Central memory CD8-positive, alpha-beta T cell (primary cell): ENCODE data around the gene ELOVL6.
"Not testable (repeated sequence)": the region's sequence is repeated elsewhere in the genome, so short reads cannot be mapped to it uniquely, and the experiment has no call there.

ENCODE experiments used
- ATAC-seq: fragments of 150-1000 bp; cut with Tn5 transposase; replicated peaks from 2 replicates; pipeline ENCODE4 v1.10.0; 2022; ENCODE audit warnings: mild to moderate bottlenecking, moderate FRiP score, moderate number of reproducible peaks; ENCODE audit not compliant: poor library complexity, severe bottlenecking; ENCODE audit errors: extremely low read depth
- DNase-seq, 2 donors: peaks; one replicate each; pipeline ENCODE4 v3.0.0; 2021; ENCODE audit warnings: low spot score in 2 of 2
- H3K27ac Mint-ChIP-seq: one replicate; pipeline ENCODE4 v1.8.0; 2022; ENCODE audit warnings: low read depth, mild to moderate bottlenecking, moderate library complexity, mixed read lengths
- H3K27me3 Mint-ChIP-seq: one replicate; pipeline ENCODE4 v1.8.0; 2022; ENCODE audit warnings: mixed read lengths
- H3K36me3 Mint-ChIP-seq: one replicate; pipeline ENCODE4 v1.8.0; 2022; ENCODE audit warnings: mild to moderate bottlenecking, moderate library complexity, mixed read lengths; ENCODE audit not compliant: insufficient read depth
- H3K4me1 Mint-ChIP-seq: one replicate; pipeline ENCODE4 v1.8.0; 2022; ENCODE audit warnings: mixed read lengths
- H3K4me3 Mint-ChIP-seq: one replicate; pipeline ENCODE4 v1.8.0; 2022; ENCODE audit warnings: mild to moderate bottlenecking, moderate library complexity, mixed read lengths
- H3K9me3 Mint-ChIP-seq: one replicate; pipeline ENCODE4 v1.8.0; 2022; ENCODE audit warnings: mixed read lengths

The ELOVL6 gene

DNA sequence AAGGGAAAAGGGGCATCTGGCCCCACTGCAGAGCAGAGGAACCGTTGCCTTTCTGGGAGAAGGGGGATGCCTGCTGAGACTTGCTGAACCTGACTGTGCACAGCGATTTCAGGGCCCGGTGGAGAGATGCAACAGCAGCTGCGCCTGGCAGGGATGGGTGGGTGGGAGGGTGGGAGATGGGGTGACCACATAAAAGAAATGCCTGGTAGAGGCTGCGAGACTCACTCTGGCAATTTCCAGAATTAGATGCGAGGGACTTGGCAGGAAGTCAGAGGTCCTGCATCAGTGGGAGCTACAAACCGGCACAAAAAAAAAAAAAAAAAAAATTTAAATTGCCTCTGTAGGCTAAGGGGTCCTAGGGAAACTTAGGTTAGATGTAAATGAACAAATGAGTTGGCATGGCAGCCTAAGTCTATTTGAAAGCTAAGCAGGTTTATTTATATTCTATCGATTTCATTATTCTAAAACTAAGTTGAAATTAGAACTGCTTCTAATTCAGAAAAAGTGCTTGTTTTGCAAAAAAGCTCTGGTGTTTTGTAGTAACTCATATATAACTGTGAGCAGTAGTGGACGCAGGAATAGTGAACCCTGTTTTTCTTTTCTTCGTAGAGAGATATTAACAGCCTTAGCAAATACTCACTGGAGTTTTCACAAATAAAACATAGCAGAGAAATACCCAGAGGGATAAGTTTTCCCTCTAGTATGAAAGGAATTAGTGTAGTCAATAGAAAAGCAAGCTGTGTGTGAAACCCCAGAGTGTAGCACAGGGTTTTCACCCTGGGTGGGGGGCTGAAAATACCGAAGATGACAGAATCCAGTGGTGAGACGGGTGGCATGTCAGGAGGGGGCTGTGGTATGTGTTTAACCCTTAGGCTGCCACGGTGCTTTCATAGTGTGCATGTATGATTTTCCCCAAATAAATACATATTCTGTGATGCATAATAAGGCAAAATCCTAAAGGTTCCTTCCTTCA, 155.6 kb downstream of the ELOVL6 start:
- ATAC-seq (no peak), DNase-seq (no peak)
- Mint-ChIP-seq H3K36me3 (no peaks in the 10 kb centered on the region), H3K4me1 (no peaks in the 10 kb centered on the region), H3K27ac (no peak overlapping the region), H3K4me3 (no peak overlapping the region), H3K9me3 (no peaks in the 10 kb centered on the region), H3K27me3 (peaks cover 22% of the 10 kb centered on the region)

DNA sequence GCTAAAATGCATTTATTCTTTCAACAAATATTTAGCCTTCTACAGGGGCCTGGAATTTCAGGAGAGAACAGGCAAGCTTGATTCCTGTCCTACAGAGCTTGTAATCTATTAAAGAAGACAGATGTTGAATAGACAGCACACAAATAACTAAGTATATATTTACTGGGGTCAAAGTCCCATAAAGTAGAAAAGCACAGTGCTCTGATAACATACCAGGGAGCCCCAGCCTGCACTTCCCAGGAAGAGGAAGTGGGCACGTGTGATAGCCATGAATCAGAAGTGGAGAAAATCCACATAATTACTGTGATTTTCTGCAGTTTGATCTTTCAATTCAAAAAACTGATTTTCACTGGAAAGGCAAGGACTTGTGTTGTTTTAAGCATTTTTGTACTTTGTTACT, 156.7 kb downstream of the ELOVL6 start:
- H3K4me1 Mint-ChIP-seq: no peaks in the 10 kb centered on the region
- DNase-seq: no peak
- H3K9me3 Mint-ChIP-seq: no peaks in the 10 kb centered on the region
- no peak overlapping the region for H3K27ac Mint-ChIP-seq
- H3K36me3 Mint-ChIP-seq: no peaks in the 10 kb centered on the region
- no peak overlapping the region for H3K4me3 Mint-ChIP-seq
- peaks cover 29% of the 10 kb centered on the region for H3K27me3 Mint-ChIP-seq
- ATAC-seq: no peak

DNA sequence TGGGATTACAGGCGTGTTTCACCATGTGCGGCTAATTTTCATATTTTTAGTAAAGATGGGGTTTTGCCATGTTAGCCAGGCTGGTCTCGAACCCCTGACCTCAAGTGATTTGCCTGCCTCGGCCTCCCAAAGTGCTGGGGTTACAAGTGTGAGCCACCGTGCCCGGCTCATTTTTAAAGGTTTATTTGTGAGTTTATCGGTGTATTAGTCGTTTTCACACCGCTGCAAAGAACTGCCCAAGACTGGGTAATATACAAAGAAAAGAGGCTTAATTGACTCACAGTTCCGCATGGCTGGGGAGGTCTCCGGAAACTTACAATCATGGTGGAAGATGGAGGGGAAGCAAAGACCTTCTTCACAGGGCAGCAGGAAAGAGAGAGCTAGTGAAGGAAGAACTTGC, 159.3 kb downstream of the ELOVL6 start:
- ATAC-seq, DNase-seq, H3K4me3 Mint-ChIP-seq, H3K4me1 Mint-ChIP-seq, H3K27ac Mint-ChIP-seq, H3K36me3 Mint-ChIP-seq, H3K9me3 Mint-ChIP-seq: not testable (repeated sequence)
- H3K27me3 Mint-ChIP-seq: peaks cover 50% of the 10 kb centered on the region

DNA sequence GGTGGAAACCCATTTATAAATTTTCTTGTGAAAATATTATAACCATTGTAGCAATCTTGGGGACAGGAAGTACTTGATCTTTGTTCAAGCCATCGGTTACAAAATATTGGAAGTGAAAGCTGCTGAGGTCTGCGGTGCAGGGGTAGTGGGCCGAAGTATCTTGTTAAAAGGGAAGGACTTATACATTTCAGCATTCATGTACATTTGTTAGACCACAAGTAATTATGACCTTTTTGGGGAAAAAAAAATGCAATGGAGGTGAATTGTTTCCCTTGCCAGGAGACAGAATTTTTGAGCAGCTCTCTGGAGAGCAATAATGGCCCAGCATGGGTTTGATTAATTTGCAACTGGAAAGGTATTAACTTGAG, 164.4 kb downstream of the ELOVL6 start:
- DNase-seq (no peak), ATAC-seq (no peak)
- Mint-ChIP-seq H3K27ac (no peak overlapping the region), H3K27me3 (peaks cover 62% of the 10 kb centered on the region), H3K36me3 (no peaks in the 10 kb centered on the region), H3K9me3 (no peaks in the 10 kb centered on the region), H3K4me3 (no peak overlapping the region), H3K4me1 (no peaks in the 10 kb centered on the region)

DNA sequence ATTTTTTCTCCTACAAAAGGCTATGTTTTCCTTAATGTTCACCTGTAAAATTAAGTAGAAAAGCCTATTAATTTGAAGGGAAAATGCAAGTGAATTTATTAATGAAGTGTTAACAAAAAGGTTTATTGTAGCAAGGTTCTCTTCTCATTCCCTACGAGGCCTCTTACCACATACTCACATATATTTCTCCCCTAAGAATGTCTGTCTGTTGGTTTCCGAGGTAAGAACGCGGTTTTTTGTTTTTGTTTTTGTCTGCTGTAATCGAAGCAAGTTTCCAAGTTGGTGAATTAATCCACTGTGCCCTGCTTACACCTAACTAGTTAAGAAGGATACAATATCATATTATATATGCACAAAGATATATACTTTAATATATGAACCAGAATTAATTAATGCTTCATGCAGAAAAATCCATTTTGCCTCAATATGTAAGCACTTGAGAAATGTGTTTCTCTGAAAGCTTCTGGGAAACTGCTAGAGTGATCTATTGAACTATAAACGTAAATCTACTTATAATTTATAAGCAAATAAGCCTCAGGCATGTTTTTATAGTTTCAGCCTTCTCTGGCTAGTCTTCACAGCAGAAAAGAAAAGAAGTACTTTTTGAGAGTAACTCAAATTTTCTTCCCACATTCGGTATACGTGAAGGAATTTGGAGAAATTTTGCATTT, 164.9 kb downstream of the ELOVL6 start:
- ATAC-seq (no peak), DNase-seq (no peak)
- Mint-ChIP-seq H3K4me1 (no peaks in the 10 kb centered on the region), H3K9me3 (no peaks in the 10 kb centered on the region), H3K4me3 (no peak overlapping the region), H3K36me3 (no peaks in the 10 kb centered on the region), H3K27ac (no peak overlapping the region), H3K27me3 (peaks cover 64% of the 10 kb centered on the region)

DNA sequence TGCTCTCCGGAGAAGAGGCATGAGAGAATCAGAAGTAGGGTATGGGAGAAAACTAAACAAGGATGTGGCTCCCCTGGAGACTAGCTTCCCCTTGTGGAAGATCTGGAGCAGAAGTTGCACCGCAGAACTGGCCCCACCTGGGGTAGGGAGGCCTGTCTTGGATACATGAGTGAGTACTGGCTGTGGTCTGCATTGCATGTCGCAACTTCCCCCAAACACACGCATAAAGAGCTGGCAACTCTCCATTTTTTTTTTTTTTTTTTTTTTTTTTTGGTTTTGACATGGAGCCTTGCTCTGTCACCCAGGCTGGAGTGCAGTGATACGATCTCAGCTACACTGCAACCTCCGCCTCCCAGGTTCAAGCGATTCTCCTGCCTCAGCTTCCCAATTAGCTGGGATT, 165.8 kb downstream of the ELOVL6 start:
- Mint-ChIP-seq H3K27me3 (peaks cover 64% of the 10 kb centered on the region), H3K9me3 (no peaks in the 10 kb centered on the region), H3K4me1 (no peaks in the 10 kb centered on the region), H3K4me3 (no peak overlapping the region), H3K27ac (no peak overlapping the region), H3K36me3 (no peaks in the 10 kb centered on the region)
- DNase-seq: no peak
- ATAC-seq: no peak

DNA sequence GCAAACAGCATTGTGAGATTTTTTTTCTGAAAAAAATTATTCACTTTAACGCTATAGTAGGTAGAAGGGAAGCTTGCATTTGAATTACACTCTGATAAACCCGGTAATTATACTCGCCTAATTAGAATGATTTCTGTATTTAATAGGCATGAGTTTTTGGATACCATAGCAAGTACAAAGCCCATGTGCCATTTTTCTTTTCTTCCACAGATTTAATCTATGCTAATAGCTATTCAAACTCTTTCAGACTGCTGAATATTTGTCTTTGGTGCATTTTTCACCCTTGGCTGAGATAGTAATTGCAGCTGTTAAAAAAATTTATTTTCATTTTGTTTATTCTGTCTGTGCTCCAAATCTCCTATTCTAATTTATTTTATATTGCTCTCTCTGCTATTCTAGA, 172.7 kb downstream of the ELOVL6 start:
- Mint-ChIP-seq H3K4me1 (no peaks in the 10 kb centered on the region), H3K27ac (no peak overlapping the region), H3K4me3 (no peak overlapping the region), H3K9me3 (no peaks in the 10 kb centered on the region), H3K36me3 (no peaks in the 10 kb centered on the region), H3K27me3 (peaks cover 20% of the 10 kb centered on the region)
- no peak for ATAC-seq
- DNase-seq: no peak

DNA sequence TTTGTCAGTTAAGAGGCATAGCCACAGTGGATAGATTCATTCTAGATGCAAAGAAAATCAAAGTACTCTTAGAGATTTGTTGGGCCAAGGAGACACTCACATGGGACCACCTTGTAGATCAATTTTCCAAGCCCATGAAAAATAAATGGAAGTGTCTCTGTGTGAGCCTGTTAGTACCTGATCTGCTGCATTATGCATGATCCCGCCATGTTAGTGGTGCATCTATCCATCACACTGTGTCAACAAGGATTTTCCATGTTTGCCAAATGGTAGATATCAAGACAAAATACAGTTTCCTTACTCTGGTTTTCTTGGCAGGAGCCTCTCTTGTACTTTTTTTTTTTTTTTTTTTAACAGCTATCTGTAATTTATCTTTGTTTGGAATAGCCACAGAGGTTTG, 173.4 kb downstream of the ELOVL6 start:
- no peak for ATAC-seq
- DNase-seq: no peak
- no peak overlapping the region for H3K27ac Mint-ChIP-seq
- H3K36me3 Mint-ChIP-seq: no peaks in the 10 kb centered on the region
- no peaks in the 10 kb centered on the region for H3K9me3 Mint-ChIP-seq
- H3K27me3 Mint-ChIP-seq: peaks cover 13% of the 10 kb centered on the region
- no peaks in the 10 kb centered on the region for H3K4me1 Mint-ChIP-seq
- no peak overlapping the region for H3K4me3 Mint-ChIP-seq

DNA sequence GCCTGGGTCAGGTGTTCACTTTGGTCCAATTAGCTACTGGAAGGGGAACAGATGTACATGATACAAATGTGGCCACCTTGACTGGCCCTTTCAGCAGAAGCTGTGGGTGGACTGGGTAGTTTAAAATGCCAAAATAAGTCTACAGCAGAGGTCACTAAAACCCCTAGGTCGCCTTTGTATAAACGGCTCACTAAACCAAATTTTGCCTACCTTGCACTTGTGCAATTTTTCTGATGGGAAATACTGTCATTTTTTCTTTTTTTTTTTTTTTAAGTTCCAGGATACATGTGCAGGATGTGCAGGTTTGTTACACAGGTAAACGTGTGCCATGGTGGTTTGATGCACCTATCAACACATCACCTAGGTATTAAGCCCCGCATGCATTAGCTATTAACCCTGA, 176.0 kb downstream of the ELOVL6 start:
- H3K27me3 Mint-ChIP-seq: no peaks in the 10 kb centered on the region
- no peaks in the 10 kb centered on the region for H3K9me3 Mint-ChIP-seq
- DNase-seq: no peak
- no peak overlapping the region for H3K27ac Mint-ChIP-seq
- ATAC-seq: no peak
- H3K4me1 Mint-ChIP-seq: no peaks in the 10 kb centered on the region
- no peak overlapping the region for H3K4me3 Mint-ChIP-seq
- no peaks in the 10 kb centered on the region for H3K36me3 Mint-ChIP-seq

DNA sequence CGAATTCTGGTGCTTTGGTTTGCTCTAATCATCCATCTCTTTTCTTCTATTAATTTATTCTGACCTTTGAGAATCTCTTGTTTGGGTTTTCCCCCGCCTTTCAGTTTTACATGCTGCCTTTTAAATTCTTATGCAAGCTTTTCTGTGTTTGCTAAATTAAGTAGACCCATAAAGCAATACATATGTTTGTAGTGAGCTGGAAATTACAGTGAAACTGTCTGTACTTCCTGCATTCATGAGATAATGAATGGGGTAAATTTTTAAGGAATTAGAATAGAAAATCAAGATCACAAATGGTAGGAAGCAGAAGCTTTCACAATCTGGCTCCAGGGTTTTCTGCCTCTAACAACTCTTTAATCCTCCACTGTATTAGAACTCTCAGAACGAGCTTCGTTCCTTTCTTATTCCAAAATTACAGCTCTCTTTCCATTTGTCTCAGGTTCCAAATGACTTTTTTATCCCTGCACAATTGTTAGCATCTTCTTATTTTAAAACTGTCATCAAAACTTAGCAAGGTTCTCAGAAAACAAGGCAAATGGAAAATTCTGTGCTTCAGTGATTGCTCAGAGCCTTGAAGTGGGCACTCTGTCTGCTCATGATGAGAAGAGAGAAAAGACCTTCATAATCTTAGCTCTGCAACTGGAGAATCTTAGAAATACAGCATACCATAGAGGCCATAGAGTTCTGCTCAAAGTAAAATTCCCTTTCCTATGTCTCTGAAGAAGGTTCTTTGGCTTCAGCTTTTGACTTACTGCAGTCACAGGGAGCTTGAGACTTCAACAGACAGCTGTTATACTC, 177.6 kb downstream of the ELOVL6 start:
- H3K9me3 Mint-ChIP-seq: no peaks in the 10 kb centered on the region
- DNase-seq (no peak), ATAC-seq (no peak)
- no peak overlapping the region for H3K27ac Mint-ChIP-seq
- no peaks in the 10 kb centered on the region for H3K36me3 Mint-ChIP-seq
- no peaks in the 10 kb centered on the region for H3K4me1 Mint-ChIP-seq
- no peaks in the 10 kb centered on the region for H3K27me3 Mint-ChIP-seq
- no peak overlapping the region for H3K4me3 Mint-ChIP-seq

DNA sequence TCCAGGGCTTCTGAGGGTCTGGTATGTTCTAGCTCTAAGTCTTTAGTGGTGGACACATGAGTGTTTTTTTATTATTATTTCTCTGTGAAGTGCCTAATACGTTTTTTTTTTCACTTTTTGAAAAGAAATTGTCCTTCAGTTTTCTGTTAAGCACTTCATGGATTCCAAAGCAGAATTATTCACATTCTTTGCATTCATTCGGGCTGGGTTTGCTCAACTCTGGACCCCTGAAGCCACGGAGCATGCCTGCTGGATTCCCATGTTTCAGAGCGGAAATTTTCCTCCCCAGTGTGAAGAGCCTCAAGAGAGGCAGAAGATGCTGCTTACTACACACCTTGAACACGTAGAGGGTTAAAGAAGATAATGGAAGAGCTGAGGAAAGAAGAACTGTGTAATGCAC, 178.3 kb downstream of the ELOVL6 start:
- ATAC-seq (no peak), DNase-seq (no peak)
- Mint-ChIP-seq H3K27me3 (no peaks in the 10 kb centered on the region), H3K4me3 (no peak overlapping the region), H3K36me3 (no peaks in the 10 kb centered on the region), H3K9me3 (no peaks in the 10 kb centered on the region), H3K27ac (no peak overlapping the region), H3K4me1 (no peaks in the 10 kb centered on the region)

DNA sequence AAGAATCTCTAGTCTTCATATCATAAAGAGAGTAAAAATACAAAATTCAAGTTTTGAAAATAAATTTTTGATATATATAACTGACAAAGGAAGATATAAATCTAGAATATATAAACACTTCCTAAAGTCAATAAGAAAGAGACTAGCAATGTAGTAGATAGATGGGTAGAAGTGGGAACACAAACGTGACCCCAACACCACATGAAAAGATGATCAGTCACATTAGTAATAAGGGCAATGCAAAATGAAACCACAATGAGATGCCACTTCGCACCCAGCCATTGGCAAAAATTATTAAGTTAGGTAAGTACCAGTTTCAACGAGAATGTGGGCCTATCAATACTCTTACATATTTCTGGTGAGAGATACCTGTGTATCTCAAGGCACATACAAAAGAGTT, 179.3 kb downstream of the ELOVL6 start:
- no peak for DNase-seq
- H3K27me3 Mint-ChIP-seq: peaks cover 7% of the 10 kb centered on the region
- no peaks in the 10 kb centered on the region for H3K36me3 Mint-ChIP-seq
- no peaks in the 10 kb centered on the region for H3K4me1 Mint-ChIP-seq
- H3K4me3 Mint-ChIP-seq: no peak overlapping the region
- H3K27ac Mint-ChIP-seq: no peak overlapping the region
- no peak for ATAC-seq
- H3K9me3 Mint-ChIP-seq: no peaks in the 10 kb centered on the region
